Tibial artery (tissue), 4 donors: ENCODE measurements around the gene SELPLG.

Source experiments
- DNase-seq, 2 donors: peaks; one replicate each; pipeline ENCODE4 v3.0.0-alpha.2; 2019
- H3K27ac ChIP-seq, 2 donors: fragments of 200-600 bp; sonication (generic) in 1 of 2; 1 replicate in 1 of 2; 2 replicates in 1 of 2; pipeline ENCODE4 v1.5.1; 2018 to 2019; ENCODE audit warnings: mild to moderate bottlenecking in 1 of 2
- H3K27me3 ChIP-seq, 2 donors: fragments of 200-600 bp; sonication (generic) in 1 of 2; one replicate each; pipeline versions ENCODE4 v1.5.1 to v1.6.0; 2016 to 2019
- H3K36me3 ChIP-seq, 3 donors: fragments of 200-600 bp; sonication (generic) in 2 of 3; one replicate each; pipeline ENCODE4 v1.5.1; 2016 to 2019; ENCODE audit warnings: mild to moderate bottlenecking in 2 of 3
- H3K4me1 ChIP-seq, 4 donors: fragments of 200-600 bp; sonication (generic) in 2 of 4; 1 replicate in 3 of 4; 2 replicates in 1 of 4; pipeline ENCODE4 v1.5.1; 2016 to 2019
- H3K4me3 ChIP-seq, 2 donors: fragments of 200-600 bp; sonication (generic) in 1 of 2; 1 replicate in 1 of 2; 2 replicates in 1 of 2; pipeline ENCODE4 v1.5.1; 2018 to 2019; ENCODE audit warnings: mild to moderate bottlenecking in 2 of 2
- H3K9me3 ChIP-seq, 3 donors: fragments of 200-600 bp; sonication (generic) in 1 of 3; one replicate each; pipeline ENCODE4 v1.5.1; 2016 to 2019
- CTCF ChIP-seq, 2 experiments: fragments of 200-600 bp in 1 of 2; fragments of 450-650 bp in 1 of 2; IDR thresholded peaks; one replicate each; pipeline ENCODE4 v1.5.1; 2017 to 2019; ENCODE audit warnings: antibody characterized with exemption in 2 of 2, mild to moderate bottlenecking in 1 of 2, moderate library complexity in 1 of 2
- intact Hi-C: fragments of 100-400 bp; cut with DNase I; formaldehyde crosslinking; loops from one replicate; pipeline ENCODE4 v1.15.0; 2023; ENCODE audit warnings: low total_unique reads

Gene SELPLG

GRCh38 chr12:108595711-108596647 lies 37.7 kb downstream of the SELPLG start:
- Histone ChIP-seq H3K27me3 (peaks cover 0 to 20% of the 10 kb centered on the region in 2 donors), H3K4me1 (no peaks in the 10 kb centered on the region), H3K27ac (no peak overlapping the region), H3K4me3 (no peak overlapping the region), H3K9me3 (no peaks in the 10 kb centered on the region), H3K36me3 (no peaks in the 10 kb centered on the region)
- intact Hi-C loops = no loop called here
- DNase-seq = no peak
- no peak for TF ChIP-seq CTCF (IDR thresholded peaks at IDR 0.05)

GRCh38 chr12:108594960-108595710 lies 38.6 kb downstream of the SELPLG start:
- TF ChIP-seq CTCF (IDR thresholded peaks at IDR 0.05) = no peak
- H3K27ac ChIP-seq = no peak overlapping the region
- intact Hi-C loops = no loop called here
- H3K36me3 ChIP-seq = no peaks in the 10 kb centered on the region
- no peak overlapping the region for H3K4me3 ChIP-seq
- no peaks in the 10 kb centered on the region for H3K4me1 ChIP-seq
- no peaks in the 10 kb centered on the region for H3K9me3 ChIP-seq
- DNase-seq = no peak
- peaks cover 0 to 21% of the 10 kb centered on the region in 2 donors for H3K27me3 ChIP-seq

GRCh38 chr12:108594323-108594903 lies 39.3 kb downstream of the SELPLG start:
- no peaks in the 10 kb centered on the region for H3K4me1 ChIP-seq
- TF ChIP-seq CTCF (IDR thresholded peaks at IDR 0.05) = no peak
- H3K27ac ChIP-seq = no peak overlapping the region
- no peak for DNase-seq
- no peak overlapping the region for H3K4me3 ChIP-seq
- H3K9me3 ChIP-seq = no peaks in the 10 kb centered on the region
- intact Hi-C loops = no loop called here
- H3K27me3 ChIP-seq = peaks cover 0 to 26% of the 10 kb centered on the region in 2 donors
- no peaks in the 10 kb centered on the region for H3K36me3 ChIP-seq

GRCh38 chr12:108592033-108592909 lies 41.4 kb downstream of the SELPLG start:
- intact Hi-C loops = no loop called here
- Histone ChIP-seq H3K27me3 (peaks cover 0 to 21% of the 10 kb centered on the region in 2 donors), H3K4me1 (no peaks in the 10 kb centered on the region), H3K27ac (no peak overlapping the region), H3K4me3 (no peak overlapping the region), H3K36me3 (no peaks in the 10 kb centered on the region), H3K9me3 (no peaks in the 10 kb centered on the region)
- DNase-seq = no peak
- TF ChIP-seq CTCF (IDR thresholded peaks at IDR 0.05) = no peak
